MM.1S (cell line): ENCODE results near the gene SUPT6H.

Experiments
- DNase-seq: peaks from one replicate; pipeline ENCODE4 v3.0.0-alpha.2; 2015
- H2AFZ ChIP-seq: fragments of 300-600 bp; sonication (generic); 2 replicates; pipeline ENCODE4 v1.6.0; 2016; ENCODE audit warnings: antibody characterized with exemption, low read length
- H3F3A ChIP-seq: fragments of 300-600 bp; sonication (generic); 2 replicates; pipeline ENCODE4 v1.6.1; 2016; ENCODE audit warnings: mild to moderate bottlenecking, antibody characterized with exemption, low read length, moderate library complexity, mixed read lengths; ENCODE audit not compliant: insufficient read depth
- H3K27ac ChIP-seq: fragments of 300-600 bp; sonication (generic); 2 replicates; pipeline ENCODE4 v1.5.1; 2016; ENCODE audit warnings: mild to moderate bottlenecking, low read length
- H3K27me3 ChIP-seq: fragments of 300-600 bp; sonication (generic); replicated peaks from 2 replicates; pipeline ENCODE4 v1.6.0; 2016; ENCODE audit warnings: low read length; ENCODE audit not compliant: insufficient read depth
- H3K36me3 ChIP-seq: fragments of 300-600 bp; sonication (generic); replicated peaks from 2 replicates; pipeline ENCODE4 v1.6.1; 2016; ENCODE audit warnings: mild to moderate bottlenecking, low read length, mixed read lengths; ENCODE audit not compliant: insufficient read depth
- H3K4me1 ChIP-seq: fragments of 300-600 bp; sonication (generic); 2 replicates; pipeline ENCODE4 v1.6.1; 2016; ENCODE audit warnings: low read length, mixed read lengths
- H3K4me2 ChIP-seq: fragments of 300-600 bp; sonication (generic); 2 replicates; pipeline ENCODE4 v1.6.0; 2016; ENCODE audit warnings: low read depth, low read length
- H3K4me3 ChIP-seq: fragments of 300-600 bp; sonication (generic); 2 replicates; pipeline ENCODE4 v1.5.1; 2016; ENCODE audit warnings: low read length, mixed read lengths
- H3K79me2 ChIP-seq: fragments of 300-600 bp; sonication (generic); 2 replicates; pipeline ENCODE4 v1.6.1; 2016; ENCODE audit warnings: mixed run types, low read length, mixed read lengths
- H3K9ac ChIP-seq: fragments of 300-600 bp; sonication (generic); 2 replicates; pipeline ENCODE4 v1.6.1; 2016; ENCODE audit warnings: low read length, mixed read lengths
- H3K9me2 ChIP-seq: fragments of 300-600 bp; sonication (generic); replicated peaks from 2 replicates; pipeline ENCODE4 v1.6.1; 2016; ENCODE audit warnings: mild to moderate bottlenecking, low read length, mixed read lengths; ENCODE audit not compliant: insufficient read depth
- H3K9me3 ChIP-seq: fragments of 300-600 bp; sonication (generic); replicated peaks from 2 replicates; pipeline ENCODE4 v1.6.1; 2016; ENCODE audit warnings: mild to moderate bottlenecking, low read length, mixed read lengths; ENCODE audit not compliant: insufficient read depth
- H4K20me1 ChIP-seq: fragments of 300-600 bp; sonication (generic); 2 replicates; pipeline ENCODE4 v1.6.1; 2016; ENCODE audit warnings: mild to moderate bottlenecking, low read length, moderate library complexity, mixed read lengths; ENCODE audit not compliant: insufficient read depth
- EZH2 ChIP-seq: fragments of 300-600 bp; sonication (generic); optimal IDR thresholded peaks from 2 replicates; pipeline ENCODE3; 2017; ENCODE audit warnings: low read depth, mild to moderate bottlenecking, antibody characterized with exemption, low read length, mixed read lengths
- EZH2phosphoT487 ChIP-seq: fragments of 300-600 bp; sonication (generic); IDR thresholded peaks from 2 replicates; pipeline ENCODE4 v1.6.1; 2018; ENCODE audit warnings: antibody characterized with exemption, low read length
- TF ChIP-seq, protein P1 (sequence below): fragments of 300-600 bp; sonication (generic); IDR thresholded peaks from 2 replicates; pipeline ENCODE4 v1.5.1; 2016; ENCODE audit warnings: antibody characterized with exemption, low read length, mixed read lengths

SUPT6H gene

DNA sequence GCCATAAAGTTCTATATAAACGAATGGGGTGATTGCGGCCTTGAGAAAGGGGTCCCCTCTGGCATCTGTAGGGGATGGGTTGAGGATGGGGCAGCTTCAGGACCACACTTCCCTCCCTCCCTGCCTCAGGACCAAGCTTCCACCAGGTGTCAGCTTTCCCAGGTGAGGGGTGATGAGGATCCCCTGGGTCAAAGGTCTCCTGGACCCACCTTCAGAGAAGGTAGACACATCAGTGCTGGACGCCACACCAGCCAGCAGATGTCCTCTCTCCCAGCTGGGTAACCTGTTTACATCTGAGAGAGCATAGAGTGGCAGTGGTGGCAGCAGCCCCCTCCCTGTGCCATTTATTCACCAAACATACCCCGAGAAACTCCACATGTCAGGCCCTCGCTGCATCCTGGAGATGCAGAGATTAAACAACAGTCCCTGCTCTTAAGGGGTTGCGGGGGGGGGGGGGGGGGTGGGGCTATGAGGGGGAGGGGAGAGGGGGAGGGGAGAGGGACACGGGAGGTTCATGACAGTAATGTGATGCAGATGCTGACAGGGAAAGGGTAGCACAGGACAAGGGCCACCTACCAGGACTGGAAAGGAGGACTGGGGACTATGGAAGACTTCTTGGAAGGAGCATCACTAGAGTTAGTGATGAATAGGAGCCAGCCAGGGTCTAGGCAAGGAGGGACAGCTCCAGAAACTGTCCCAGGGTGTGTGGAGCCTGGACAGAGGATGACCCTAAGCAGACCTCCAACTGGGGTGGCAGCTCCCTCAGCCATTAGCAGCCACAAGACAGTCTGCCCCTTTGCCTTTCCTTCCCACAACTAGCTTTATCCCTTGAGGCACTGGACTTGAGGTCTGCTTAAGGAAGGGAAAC is 44.7 kb downstream of the SUPT6H start:
- Histone ChIP-seq H3K27ac (no peak overlapping the region), H2AFZ (no peak overlapping the region), H3K4me3 (no peak overlapping the region), H3K9ac (no peak overlapping the region), H3K4me2 (no peak overlapping the region), H3K36me3 (0 out of 2 replicates have a peak, but pooled peaks cover 3% of the 10 kb centered on the region), H3K9me3 (no peaks in the 10 kb centered on the region), H3K9me2 (no peaks in the 10 kb centered on the region), H4K20me1 (no peaks in the 10 kb centered on the region), H3K4me1 (0 out of 2 replicates have a peak, but pooled peaks cover 3% of the 10 kb centered on the region), H3F3A (no peaks in the 10 kb centered on the region), H3K79me2 (no peaks in the 10 kb centered on the region), H3K27me3 (no peaks in the 10 kb centered on the region)
- DNase-seq: no peak
- no peak for TF ChIP-seq EZH2phosphoT487
- TF ChIP-seq EZH2: no peak
- TF ChIP-seq, protein P1, sequence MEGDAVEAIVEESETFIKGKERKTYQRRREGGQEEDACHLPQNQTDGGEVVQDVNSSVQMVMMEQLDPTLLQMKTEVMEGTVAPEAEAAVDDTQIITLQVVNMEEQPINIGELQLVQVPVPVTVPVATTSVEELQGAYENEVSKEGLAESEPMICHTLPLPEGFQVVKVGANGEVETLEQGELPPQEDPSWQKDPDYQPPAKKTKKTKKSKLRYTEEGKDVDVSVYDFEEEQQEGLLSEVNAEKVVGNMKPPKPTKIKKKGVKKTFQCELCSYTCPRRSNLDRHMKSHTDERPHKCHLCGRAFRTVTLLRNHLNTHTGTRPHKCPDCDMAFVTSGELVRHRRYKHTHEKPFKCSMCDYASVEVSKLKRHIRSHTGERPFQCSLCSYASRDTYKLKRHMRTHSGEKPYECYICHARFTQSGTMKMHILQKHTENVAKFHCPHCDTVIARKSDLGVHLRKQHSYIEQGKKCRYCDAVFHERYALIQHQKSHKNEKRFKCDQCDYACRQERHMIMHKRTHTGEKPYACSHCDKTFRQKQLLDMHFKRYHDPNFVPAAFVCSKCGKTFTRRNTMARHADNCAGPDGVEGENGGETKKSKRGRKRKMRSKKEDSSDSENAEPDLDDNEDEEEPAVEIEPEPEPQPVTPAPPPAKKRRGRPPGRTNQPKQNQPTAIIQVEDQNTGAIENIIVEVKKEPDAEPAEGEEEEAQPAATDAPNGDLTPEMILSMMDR: no peak

DNA sequence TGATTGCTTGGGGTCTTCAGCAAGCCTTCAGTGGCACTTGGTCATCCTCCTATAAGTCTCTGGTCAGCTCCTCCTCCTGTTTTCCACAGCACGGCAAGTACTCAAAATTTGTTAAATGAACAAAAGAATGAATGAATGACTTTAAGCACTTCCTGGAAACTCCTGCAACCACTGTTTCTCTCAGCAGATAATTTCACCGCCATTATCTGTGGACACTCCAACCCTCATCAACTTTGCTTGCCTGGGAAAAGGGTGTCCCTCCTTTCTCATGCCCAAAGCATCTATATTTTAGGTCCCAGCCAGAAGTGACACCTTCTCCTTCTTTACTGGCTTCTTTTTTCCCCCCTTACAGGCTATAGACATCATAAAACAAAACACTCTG is 45.3 kb downstream of the SUPT6H start:
- H2AFZ ChIP-seq: no peak overlapping the region
- peaks cover 5% of the 10 kb centered on the region; the same call in 1 of the 2 replicates for H3K27me3 ChIP-seq
- no peak overlapping the region for H3K4me3 ChIP-seq
- H3K9me3 ChIP-seq: no peaks in the 10 kb centered on the region
- no peak overlapping the region for H3K9ac ChIP-seq
- H3K9me2 ChIP-seq: no peaks in the 10 kb centered on the region
- no peaks in the 10 kb centered on the region for H4K20me1 ChIP-seq
- 0 out of 2 replicates have a peak, but pooled peaks cover under 1% of the 10 kb centered on the region for H3K36me3 ChIP-seq
- H3K4me1 ChIP-seq: 0 out of 2 replicates have a peak, but pooled peaks cover 3% of the 10 kb centered on the region
- no peaks in the 10 kb centered on the region for H3K79me2 ChIP-seq
- H3F3A ChIP-seq: no peaks in the 10 kb centered on the region
- TF ChIP-seq, protein P1: no peak
- TF ChIP-seq EZH2phosphoT487 (no peak), EZH2 (no peak)
- H3K4me2 ChIP-seq: no peak overlapping the region
- DNase-seq: no peak
- H3K27ac ChIP-seq: no peak overlapping the region

DNA sequence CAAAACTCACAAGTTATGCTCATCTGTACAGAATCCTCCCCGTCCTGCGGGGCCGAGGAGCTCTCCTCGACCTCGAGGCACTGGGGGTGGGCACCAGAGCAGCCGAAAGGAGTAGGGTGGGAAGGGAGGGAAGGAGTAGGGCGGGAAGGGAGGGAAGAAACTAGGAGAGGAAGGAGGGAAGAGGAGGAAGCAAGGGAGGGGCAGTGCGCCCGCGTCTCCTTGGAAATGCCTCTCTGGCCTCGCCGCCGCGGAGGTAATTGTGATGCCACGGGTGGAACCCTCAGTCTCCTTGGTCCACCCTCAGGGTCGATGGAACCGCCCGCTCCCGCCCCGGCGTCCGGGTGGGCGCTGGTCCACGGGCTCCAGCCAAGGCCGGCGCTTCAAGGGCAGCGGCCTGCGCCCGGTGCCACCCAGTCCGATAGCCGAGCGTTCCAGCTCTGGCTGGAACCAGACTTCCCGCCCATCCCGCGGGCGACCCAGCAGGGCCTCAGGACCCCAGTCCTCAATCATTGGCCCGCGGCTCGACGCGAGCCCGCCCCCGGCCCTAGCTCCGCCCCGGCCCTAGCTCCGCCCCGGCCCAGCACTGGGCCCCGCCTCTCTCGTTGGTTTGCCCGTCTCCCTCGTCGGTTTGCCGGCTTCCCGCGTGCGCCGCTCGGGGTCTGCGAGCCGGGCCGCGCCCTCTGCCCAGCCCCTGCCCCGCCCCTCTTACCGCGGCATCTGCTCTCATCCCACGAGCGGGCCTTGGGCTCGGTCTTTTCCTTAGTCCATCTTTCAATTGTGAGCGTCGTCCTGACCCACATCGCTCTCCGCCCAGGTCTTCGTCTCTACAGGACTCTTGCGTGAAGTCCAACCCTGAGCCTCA is 49.1 kb downstream of the SUPT6H start:
- peak overlapping the region; percentile 100 for H2AFZ ChIP-seq
- H3K4me1 ChIP-seq: 0 out of 2 replicates have a peak, but pooled peaks cover 3% of the 10 kb centered on the region
- H4K20me1 ChIP-seq: no peaks in the 10 kb centered on the region
- TF ChIP-seq, protein P1: no peak
- TF ChIP-seq EZH2: no peak
- no peak for TF ChIP-seq EZH2phosphoT487
- H3K9me2 ChIP-seq: no peaks in the 10 kb centered on the region
- H3K4me3 ChIP-seq: peak overlapping the region; percentile 79
- H3K4me2 ChIP-seq: peak overlapping the region; percentile 86
- H3F3A ChIP-seq: 0 out of 2 replicates have a peak, but pooled peaks cover under 1% of the 10 kb centered on the region
- peak; percentile 78 for DNase-seq
- H3K27me3 ChIP-seq: peaks cover 39% of the 10 kb centered on the region
- H3K36me3 ChIP-seq: no peaks in the 10 kb centered on the region
- peak overlapping the region; percentile 61; the same call in 1 of the 2 replicates for H3K9ac ChIP-seq
- no peaks in the 10 kb centered on the region for H3K9me3 ChIP-seq
- no peaks in the 10 kb centered on the region for H3K79me2 ChIP-seq
- no peak overlapping the region for H3K27ac ChIP-seq
